H1 (cell line): ENCODE results near the gene NCL.

ENCODE experiments used
- EP300 ChIP-seq, 2 experiments: IDR thresholded peaks; 1 replicate in 1 of 2; 2 replicates in 1 of 2; pipeline ENCODE4 v1.6.1; 2011 to 2012; ENCODE audit warnings: low read depth in 2 of 2, low read length in 2 of 2, mild to moderate bottlenecking in 2 of 2, borderline replicate concordance in 1 of 2, inconsistent platforms in 1 of 2, moderate library complexity in 1 of 2
- JUND ChIP-seq: IDR thresholded peaks from 2 replicates; pipeline ENCODE4 v1.6.1; 2011; ENCODE audit warnings: mild to moderate bottlenecking, improper control_type of control experiment, low read length

- TF ChIP-seq EP300 (IDR thresholded peaks at IDR 0.05; ENCODE audit: borderline replicate concordance in 1 of 2, low read depth in 2 of 2, low read length in 2 of 2) (no peak), JUND (no peak)
These were observed 53.0 kb downstream of the NCL start for GRCh38 chr2:231411237-231411636.
